CD4-positive, alpha-beta T cell treated with Interleukin-21 for 1 hour (primary cell): Measurements from ENCODE around the gene CPNE9.
"Not testable (repeated sequence)": the region's sequence is repeated elsewhere in the genome, so short reads cannot be mapped to it uniquely, and the experiment has no call there.

Experiments
- DNase-seq: peaks from one replicate; pipeline ENCODE4 v3.0.0-alpha.2; 2020

The CPNE9 gene

GRCh38 chr3:9749645-9750555, 46.3 kb downstream of the CPNE9 start, which contains the start of gene OGG1:
Gene OGG1 (plus strand): TSS chr3:9749952. CDS start chr3:9750287, 335 bp downstream.
- DNase-seq, result peak; percentile 96

- no peak for DNase-seq
Observed at GRCh38 chr3:9750556-9751411, 47.2 kb downstream of the CPNE9 start.

DNA sequence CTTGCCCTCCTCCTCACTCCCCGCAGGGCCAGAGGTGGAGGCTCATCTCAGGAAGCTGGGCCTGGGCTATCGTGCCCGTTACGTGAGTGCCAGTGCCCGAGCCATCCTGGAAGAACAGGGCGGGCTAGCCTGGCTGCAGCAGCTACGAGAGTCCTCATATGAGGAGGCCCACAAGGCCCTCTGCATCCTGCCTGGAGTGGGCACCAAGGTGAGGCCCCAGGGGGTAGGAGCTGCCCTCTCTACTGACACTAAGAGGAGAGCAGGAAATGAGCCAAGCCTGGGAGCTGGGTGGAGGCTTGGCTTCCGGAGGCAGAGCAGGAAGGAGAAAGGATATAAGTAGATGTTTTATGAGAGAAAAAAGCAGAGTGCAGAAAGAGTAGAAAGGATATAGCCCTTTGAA, 51.0 kb downstream of the CPNE9 start:
- no peak for DNase-seq

- DNase-seq, result no peak
Observed at GRCh38 chr3:9757427-9757826, 53.8 kb downstream of the CPNE9 start.

DNA sequence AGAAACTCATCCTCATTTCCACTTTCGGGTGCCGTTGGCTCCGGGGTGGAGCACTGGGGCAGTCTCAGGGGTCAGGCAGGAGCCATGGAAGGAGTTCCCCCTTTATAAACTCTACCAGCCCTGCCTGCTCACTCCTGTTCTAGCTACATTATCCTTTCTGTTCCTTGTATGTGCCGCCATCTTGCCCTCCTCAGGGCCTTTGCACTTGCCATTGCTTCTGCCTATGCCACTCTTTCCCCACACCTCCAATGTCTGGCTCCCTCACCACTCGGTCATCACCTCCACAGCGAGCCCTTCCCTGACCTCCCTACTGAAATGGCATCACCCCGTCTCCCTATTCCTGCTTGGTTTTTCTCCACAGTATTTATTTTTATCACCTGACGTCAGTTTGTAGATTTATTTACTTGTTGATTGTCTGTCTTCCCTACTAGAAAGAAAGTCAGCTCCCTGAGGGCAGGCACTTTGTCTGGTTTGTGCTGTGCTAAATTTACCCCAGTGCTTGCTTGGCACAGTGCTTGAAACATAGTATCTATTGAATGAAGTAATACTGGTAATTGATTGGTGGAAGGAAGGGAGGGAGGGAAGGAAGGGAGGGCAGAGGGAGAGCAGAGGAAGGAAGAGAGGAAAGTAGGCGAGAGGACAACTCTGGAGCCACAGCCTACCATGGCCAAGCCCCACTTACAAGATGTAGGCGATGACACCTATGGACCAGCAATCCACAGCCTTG, 57.3 kb downstream of the CPNE9 start:
- DNase-seq, result no peak

DNA sequence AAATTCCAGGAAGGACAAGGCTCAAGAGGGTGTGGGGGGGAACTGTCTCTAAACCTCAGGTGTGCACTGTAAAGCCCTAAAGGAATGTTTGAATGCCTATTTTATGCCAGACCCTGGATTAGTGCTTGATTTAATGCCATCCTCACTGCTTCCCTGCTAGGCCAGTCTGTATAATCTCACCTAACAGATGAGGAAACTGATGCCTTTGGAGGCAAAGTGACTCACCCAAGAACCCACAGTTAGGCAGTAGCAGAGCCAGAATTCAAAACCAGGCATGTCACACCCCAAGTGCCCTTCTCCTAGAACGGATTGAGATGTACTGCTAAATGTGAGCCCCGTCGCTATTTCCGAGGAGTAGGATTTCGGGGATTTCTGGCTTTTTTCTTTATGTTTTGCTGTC, 58.3 kb downstream of the CPNE9 start:
- no peak for DNase-seq

GRCh38 chr3:9762871-9763270, 59.2 kb downstream of the CPNE9 start:
- no peak for DNase-seq

GRCh38 chr3:9765865-9766264, 62.2 kb downstream of the CPNE9 start:
- DNase-seq, result no peak

DNA sequence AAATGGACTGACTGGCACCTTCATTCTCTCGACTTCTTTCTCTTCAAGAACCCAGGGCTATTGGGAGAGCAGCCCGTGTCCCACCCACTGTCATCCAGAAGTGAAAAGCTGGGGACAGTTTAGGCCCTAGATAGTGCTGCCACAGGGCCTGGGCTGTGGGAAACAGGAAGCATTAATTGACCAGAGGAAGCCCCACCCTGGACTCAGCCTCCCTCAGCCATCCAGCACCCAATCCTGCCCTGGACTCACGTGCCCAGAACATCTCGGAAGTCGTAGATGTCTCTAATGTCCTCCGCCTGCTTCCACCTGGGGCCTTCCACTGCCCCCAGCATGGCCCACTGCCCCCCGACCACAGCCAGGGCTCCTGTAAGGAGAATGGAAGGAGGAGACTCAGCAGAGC, 63.8 kb downstream of the CPNE9 start:
- no peak for DNase-seq

GRCh38 chr3:9768141-9768775, 64.6 kb downstream of the CPNE9 start:
- no peak for DNase-seq

DNA sequence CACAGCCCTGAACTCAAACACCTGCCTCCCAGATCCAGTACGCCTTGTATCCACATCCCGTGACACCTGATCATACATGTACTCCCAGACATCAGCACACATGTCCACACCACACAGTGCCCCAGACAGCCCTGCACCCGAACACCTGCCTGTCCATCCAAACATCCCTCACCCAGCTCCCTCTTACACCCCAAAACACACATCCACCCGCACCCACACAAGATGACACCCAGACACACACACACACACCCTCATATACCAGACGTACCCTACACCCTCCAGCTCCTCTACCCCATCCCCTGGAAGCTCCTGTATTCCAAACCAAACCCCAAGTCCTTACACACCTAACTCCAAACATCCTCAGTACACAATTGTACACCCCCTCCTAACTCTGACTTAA, 65.4 kb downstream of the CPNE9 start:
- no peak for DNase-seq

GRCh38 chr3:9769426-9770275, 66.0 kb downstream of the CPNE9 start, which contains the start of gene CAMK1:
Gene CAMK1 (minus strand): TSS chr3:9769947. CDS start chr3:9767749, 2,198 bp downstream.
- peak; percentile 58 for DNase-seq

DNA sequence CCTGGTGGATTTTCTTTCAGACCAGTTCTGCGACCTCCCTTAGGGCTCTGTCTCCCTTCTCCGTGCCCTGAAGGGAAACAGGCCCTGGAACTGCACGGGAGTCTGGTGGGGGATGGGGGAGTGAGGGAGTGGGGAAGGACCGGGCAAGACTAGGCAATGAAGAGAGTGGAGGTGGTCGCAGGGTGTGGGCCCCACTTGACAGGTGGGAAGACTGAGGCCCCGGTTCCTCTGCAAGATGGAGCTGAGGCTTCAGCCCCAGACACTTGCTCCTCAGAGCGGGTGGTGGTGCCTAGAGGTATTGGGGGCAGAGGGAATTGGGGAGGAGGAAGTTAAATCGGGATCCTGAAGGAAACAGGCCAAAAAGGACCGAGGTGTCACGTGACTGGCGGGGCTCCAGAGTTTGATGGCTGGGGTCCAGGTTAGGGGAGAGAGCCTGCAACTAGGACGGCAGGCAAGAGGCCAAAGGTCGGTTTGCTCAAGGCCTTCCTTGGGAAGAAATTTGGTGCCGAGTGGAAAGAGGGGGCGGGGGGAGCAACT, 66.7 kb downstream of the CPNE9 start:
- DNase-seq, result no peak

DNA sequence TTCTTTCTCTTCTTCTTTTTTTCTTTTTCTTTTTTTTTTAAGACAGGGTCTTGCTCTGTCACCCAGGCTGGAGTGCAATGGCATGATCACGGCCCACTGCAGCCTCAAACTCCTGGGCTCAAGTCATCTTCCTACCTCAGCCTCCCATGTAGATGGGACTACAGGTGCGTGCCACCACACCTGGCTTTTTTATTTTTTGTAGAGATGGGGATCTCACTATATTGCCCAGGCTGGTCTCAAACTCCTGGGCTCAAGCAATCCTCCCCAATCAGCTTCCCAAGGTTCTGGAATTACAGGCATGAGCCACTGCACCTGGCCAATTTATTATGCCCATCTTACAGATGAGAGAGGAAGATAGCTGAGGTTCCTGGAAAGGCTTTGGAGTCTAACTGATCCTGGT, 67.4 kb downstream of the CPNE9 start:
- DNase-seq, result not testable (repeated sequence)

- DNase-seq, result no peak
Observed at GRCh38 chr3:9776896-9777693, 73.5 kb downstream of the CPNE9 start.

DNA sequence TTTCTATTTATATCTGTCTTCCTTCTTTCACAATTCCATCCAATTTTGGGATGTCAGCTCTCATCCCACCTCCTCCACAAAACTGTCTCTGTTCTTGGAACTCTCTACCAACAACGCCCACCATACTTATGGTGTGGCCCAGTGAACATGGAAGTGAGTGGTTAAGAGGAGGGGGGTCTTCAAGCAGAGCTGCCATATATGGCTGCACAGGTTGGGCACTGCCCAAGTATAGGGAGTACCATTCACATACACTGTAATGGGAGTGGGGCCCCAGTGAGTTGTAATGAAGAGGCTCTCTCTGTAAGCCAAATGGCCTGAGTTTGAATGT, 74.0 kb downstream of the CPNE9 start:
- no peak for DNase-seq

DNA sequence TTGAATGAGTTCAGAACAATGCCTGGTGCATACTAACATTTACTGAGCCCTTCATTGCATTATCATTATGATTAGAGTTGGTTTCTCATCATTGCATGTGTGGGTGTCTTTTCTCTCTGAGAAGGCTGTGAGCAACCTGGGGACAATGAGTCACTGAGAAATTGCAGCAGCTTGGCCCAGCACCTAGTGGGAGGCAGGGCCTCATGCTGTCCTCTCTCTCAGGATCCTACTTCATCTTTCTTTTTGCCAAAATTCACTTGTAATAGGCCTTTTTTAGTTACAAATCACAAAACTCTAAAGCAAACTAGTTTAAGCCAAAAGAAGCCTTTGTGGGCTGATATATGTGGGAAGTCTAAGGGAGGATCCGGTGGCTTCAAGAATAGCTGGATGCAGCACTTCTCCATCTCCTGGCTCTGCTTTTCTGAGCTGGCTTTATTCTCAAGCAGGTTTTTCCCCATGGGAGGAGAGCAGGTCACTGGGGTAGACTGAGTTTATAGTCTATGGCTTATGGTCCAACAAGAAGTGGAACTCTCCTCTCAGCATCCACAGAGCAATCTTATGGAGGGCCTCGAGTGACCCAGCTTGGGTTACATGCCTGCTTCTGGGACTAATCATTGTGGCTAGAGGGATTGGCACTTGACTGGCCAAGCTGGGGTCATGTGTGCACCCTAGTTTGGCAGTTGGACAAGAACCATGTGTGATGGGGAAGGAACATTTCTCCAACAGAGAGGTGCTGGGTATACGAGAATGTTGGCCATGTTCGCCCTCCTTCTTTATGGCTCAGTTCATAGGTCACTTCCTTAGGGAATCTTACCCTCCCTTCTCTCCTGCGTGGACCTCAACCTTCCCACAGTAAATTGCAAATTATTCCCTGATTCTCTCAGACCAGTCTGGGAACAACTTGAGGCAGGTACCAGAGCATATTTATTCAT, 74.8 kb downstream of the CPNE9 start:
- no peak for DNase-seq

DNA sequence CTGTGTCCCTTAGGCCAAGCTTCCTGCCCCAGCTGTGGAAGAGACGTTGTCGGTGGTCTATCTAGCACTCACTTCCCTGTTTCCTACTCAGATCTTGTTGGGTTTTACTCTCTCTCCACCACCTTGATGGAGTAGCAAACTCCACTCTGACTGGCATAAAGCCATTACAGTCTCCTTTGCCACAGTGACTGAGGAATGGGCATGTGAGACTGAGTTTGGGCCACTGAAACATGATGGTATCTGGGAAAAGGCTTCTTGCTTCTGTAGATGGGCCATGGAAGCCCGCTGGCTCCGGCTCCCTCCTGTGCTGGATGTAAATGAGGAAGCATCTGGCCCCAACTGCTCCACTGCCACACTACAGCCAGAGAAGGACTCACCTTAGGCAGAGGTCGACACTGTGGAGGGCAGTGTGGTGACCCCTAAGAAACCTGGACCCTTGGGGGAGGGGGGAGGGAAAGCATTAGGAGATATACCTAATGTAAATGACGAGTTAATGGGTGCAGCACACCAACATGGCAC, 75.5 kb downstream of the CPNE9 start:
- DNase-seq, result no peak
